Panc1 (cell line): ENCODE measurements around the gene PRPF31.

ENCODE experiments used
- CTCF ChIP-seq: fragments of 450-650 bp; IDR thresholded peaks from 2 replicates; pipeline ENCODE4 v1.5.1; 2017; ENCODE audit warnings: mild to moderate bottlenecking
- POLR2AphosphoS5 ChIP-seq: IDR thresholded peaks from 2 replicates; pipeline ENCODE4 v1.6.1; 2012; ENCODE audit warnings: mild to moderate bottlenecking, low read depth, low read length, moderate library complexity
- REST ChIP-seq, 2 experiments: IDR thresholded peaks; 2 replicates each; pipeline ENCODE4 v1.6.1; 2011 to 2012; ENCODE audit warnings: low read depth in 2 of 2, control low read depth in 1 of 2, low read length in 1 of 2, mild to moderate bottlenecking in 1 of 2, moderate library complexity in 1 of 2; ENCODE audit not compliant: insufficient read depth in 1 of 2
- SIN3A ChIP-seq: IDR thresholded peaks from 2 replicates; pipeline ENCODE4 v1.6.1; 2012; ENCODE audit warnings: low read depth, mild to moderate bottlenecking, low read length, moderate library complexity, borderline replicate concordance; ENCODE audit not compliant: insufficient read depth
- TCF7L2 ChIP-seq: IDR thresholded peaks from 2 replicates; pipeline ENCODE4 v1.6.1; 2011; ENCODE audit warnings: mild to moderate bottlenecking, low read depth, low read length, inconsistent platforms

- TF ChIP-seq CTCF = no peak
- TF ChIP-seq REST (IDR thresholded peaks at IDR 0.05; ENCODE audit: insufficient read depth in 1 of 2, low read depth in 2 of 2, low read length in 1 of 2) = no peak
- no peak; the same call in 1 of the 2 replicates for TF ChIP-seq POLR2AphosphoS5
- TF ChIP-seq SIN3A = no peak
- TF ChIP-seq TCF7L2 = no peak
Measured at GRCh38 chr19:54151362-54152035, 35.9 kb downstream of the PRPF31 start.
